GM12878 (cell line): ENCODE measurements around the gene ERFL.

Experiments used
- NRF1 ChIP-seq: conservative IDR thresholded peaks from 2 replicates; pipeline ENCODE4 v1.6.1; 2011; ENCODE audit warnings: mild to moderate bottlenecking, low read depth, low read length, improper control_type of control experiment
- TF ChIP-seq, protein P1 (sequence below), 3 experiments: IDR thresholded peaks in 2 of 3; conservative IDR thresholded peaks in 1 of 3; 2 replicates each; pipeline ENCODE4 v1.5.1; 2011; ENCODE audit warnings: low read depth in 3 of 3, low read length in 3 of 3, mild to moderate bottlenecking in 3 of 3, control low read depth in 2 of 3, moderate library complexity in 2 of 3, inconsistent platforms in 1 of 3, mixed read lengths in 1 of 3; ENCODE audit not compliant: control insufficient read depth in 2 of 3, insufficient read depth in 1 of 3; ENCODE audit errors: extremely low read depth in 1 of 3

DNA sequence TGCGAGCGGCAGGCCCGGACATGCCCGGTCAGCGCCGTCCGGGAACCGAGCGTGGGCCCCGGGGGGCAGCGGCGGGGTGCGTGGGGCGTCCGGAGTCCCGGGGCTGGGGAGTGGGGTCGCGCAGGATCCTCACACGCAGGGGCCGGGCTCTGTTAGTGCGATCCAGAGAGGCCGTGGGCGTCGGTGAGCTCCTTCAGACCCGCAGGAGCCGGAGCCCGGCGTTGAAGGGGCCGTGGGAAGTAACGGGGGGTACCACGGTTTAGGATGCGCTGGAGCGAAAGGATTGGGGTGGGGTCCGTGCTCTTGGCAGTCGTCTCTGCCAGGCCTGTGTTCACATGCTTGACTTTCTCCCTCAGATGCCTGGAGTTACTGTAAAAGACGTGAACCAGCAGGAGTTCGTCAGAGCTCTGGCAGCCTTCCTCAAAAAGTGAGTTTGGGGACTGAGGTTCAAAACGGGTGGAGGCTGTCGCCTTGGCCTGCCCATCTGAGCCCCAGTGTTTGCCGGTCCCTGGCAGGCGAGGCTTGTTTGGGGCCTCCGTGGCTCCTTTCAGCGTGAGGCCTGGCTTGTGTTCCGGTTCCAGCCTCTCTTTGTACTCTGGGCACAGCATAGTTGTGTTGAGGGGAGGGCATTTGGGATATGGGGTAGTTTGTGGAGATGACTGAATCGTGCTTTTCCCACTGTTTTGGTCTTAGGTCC is 67.7 kb downstream of the ERFL start:
- TF ChIP-seq, protein P1, sequence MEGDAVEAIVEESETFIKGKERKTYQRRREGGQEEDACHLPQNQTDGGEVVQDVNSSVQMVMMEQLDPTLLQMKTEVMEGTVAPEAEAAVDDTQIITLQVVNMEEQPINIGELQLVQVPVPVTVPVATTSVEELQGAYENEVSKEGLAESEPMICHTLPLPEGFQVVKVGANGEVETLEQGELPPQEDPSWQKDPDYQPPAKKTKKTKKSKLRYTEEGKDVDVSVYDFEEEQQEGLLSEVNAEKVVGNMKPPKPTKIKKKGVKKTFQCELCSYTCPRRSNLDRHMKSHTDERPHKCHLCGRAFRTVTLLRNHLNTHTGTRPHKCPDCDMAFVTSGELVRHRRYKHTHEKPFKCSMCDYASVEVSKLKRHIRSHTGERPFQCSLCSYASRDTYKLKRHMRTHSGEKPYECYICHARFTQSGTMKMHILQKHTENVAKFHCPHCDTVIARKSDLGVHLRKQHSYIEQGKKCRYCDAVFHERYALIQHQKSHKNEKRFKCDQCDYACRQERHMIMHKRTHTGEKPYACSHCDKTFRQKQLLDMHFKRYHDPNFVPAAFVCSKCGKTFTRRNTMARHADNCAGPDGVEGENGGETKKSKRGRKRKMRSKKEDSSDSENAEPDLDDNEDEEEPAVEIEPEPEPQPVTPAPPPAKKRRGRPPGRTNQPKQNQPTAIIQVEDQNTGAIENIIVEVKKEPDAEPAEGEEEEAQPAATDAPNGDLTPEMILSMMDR (IDR thresholded peaks at IDR 0.05 in 2 of 3, conservative IDR thresholded peaks at IDR 0.05 in 1 of 3; ENCODE audit: control insufficient read depth in 2 of 3, extremely low read depth in 1 of 3, insufficient read depth in 1 of 3, low read depth in 3 of 3, low read length in 3 of 3), result no peak
- TF ChIP-seq NRF1, result no peak
